ENCODE data around the gene OTUB2.

Gene OTUB2

DNA sequence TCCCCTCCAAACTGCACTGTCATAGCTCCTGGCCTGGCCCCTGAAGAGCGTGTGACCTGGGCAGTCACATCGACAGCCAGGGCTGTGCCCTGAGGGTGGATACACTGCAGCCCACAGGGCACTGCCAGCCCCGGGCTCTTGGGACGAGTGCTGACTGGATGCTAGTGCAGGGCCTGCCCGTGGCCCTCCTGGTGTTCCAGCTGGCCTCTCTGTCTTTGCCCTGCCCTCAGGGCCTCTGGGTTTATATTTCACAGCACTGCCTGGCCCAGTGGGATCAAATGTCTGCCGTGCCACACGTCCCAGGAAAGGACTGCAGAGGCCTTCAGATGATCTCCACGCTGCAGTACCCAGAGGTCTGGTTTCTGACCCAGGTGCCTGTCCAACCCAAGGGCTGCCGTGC lies 39.2 kb upstream of the OTUB2 start:
- no peak overlapping the region for H3K4me3 ChIP-seq (replicated peaks; ENCODE audit: insufficient read depth, low read length)
- no peak for DNase-seq (ENCODE audit: low read depth in 1 of 2, low spot score in 1 of 2)
- peaks cover 7% of the 10 kb centered on the region for H3K27me3 ChIP-seq (ENCODE audit: insufficient read depth, poor library complexity, severe bottlenecking)
- H3K27ac ChIP-seq (replicated peaks): no peak overlapping the region
- TF ChIP-seq SPI1 (IDR thresholded peaks at IDR 0.05; ENCODE audit: borderline replicate concordance, low read depth) (no peak), POLR2AphosphoS5 (IDR thresholded peaks at IDR 0.05; ENCODE audit: low read depth) (no peak), GABPA (IDR thresholded peaks at IDR 0.05; ENCODE audit: low read depth) (no peak)
- TF ChIP-seq, protein P1, sequence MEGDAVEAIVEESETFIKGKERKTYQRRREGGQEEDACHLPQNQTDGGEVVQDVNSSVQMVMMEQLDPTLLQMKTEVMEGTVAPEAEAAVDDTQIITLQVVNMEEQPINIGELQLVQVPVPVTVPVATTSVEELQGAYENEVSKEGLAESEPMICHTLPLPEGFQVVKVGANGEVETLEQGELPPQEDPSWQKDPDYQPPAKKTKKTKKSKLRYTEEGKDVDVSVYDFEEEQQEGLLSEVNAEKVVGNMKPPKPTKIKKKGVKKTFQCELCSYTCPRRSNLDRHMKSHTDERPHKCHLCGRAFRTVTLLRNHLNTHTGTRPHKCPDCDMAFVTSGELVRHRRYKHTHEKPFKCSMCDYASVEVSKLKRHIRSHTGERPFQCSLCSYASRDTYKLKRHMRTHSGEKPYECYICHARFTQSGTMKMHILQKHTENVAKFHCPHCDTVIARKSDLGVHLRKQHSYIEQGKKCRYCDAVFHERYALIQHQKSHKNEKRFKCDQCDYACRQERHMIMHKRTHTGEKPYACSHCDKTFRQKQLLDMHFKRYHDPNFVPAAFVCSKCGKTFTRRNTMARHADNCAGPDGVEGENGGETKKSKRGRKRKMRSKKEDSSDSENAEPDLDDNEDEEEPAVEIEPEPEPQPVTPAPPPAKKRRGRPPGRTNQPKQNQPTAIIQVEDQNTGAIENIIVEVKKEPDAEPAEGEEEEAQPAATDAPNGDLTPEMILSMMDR (IDR thresholded peaks at IDR 0.05; ENCODE audit: insufficient read depth, low read length): no peak
- TF ChIP-seq, protein P2, sequence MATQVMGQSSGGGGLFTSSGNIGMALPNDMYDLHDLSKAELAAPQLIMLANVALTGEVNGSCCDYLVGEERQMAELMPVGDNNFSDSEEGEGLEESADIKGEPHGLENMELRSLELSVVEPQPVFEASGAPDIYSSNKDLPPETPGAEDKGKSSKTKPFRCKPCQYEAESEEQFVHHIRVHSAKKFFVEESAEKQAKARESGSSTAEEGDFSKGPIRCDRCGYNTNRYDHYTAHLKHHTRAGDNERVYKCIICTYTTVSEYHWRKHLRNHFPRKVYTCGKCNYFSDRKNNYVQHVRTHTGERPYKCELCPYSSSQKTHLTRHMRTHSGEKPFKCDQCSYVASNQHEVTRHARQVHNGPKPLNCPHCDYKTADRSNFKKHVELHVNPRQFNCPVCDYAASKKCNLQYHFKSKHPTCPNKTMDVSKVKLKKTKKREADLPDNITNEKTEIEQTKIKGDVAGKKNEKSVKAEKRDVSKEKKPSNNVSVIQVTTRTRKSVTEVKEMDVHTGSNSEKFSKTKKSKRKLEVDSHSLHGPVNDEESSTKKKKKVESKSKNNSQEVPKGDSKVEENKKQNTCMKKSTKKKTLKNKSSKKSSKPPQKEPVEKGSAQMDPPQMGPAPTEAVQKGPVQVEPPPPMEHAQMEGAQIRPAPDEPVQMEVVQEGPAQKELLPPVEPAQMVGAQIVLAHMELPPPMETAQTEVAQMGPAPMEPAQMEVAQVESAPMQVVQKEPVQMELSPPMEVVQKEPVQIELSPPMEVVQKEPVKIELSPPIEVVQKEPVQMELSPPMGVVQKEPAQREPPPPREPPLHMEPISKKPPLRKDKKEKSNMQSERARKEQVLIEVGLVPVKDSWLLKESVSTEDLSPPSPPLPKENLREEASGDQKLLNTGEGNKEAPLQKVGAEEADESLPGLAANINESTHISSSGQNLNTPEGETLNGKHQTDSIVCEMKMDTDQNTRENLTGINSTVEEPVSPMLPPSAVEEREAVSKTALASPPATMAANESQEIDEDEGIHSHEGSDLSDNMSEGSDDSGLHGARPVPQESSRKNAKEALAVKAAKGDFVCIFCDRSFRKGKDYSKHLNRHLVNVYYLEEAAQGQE (IDR thresholded peaks at IDR 0.05; ENCODE audit: insufficient replicate concordance, low read depth): no peak

DNA sequence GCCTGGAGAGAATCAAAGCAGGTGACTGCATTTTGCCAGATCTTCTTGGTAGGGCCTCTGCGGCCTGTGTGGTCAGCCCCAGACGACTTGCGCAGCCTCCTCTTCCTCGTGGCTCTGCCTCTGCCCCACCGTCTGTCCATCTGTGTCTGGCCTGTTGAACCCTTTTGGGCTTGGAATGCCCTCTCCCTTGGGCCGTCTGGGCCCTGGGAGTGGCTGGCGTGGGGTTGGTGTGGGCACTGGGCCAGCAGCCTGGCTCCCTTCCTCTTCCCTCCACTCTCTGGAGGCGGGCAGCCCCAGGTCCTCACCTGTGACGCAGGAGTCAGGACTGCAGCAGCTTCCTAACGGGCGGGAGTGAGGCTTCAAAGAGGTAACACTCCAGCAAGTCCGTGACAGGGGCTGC lies 38.8 kb upstream of the OTUB2 start:
- peaks cover 9% of the 10 kb centered on the region for H3K27me3 ChIP-seq (ENCODE audit: insufficient read depth, poor library complexity, severe bottlenecking)
- no peak for TF ChIP-seq SPI1 (IDR thresholded peaks at IDR 0.05; ENCODE audit: borderline replicate concordance, low read depth)
- TF ChIP-seq POLR2AphosphoS5 (IDR thresholded peaks at IDR 0.05; ENCODE audit: low read depth): no peak
- TF ChIP-seq, protein P2 (IDR thresholded peaks at IDR 0.05; ENCODE audit: insufficient replicate concordance, low read depth): no peak
- no peak for TF ChIP-seq GABPA (IDR thresholded peaks at IDR 0.05; ENCODE audit: low read depth)
- no peak for DNase-seq (ENCODE audit: low read depth in 1 of 2, low spot score in 1 of 2)
- H3K4me3 ChIP-seq (replicated peaks; ENCODE audit: insufficient read depth, low read length): no peak overlapping the region
- H3K27ac ChIP-seq (replicated peaks): no peak overlapping the region

- no peak for DNase-seq (ENCODE audit: low read depth in 1 of 2, low spot score in 1 of 2)
- Histone ChIP-seq H3K4me3 (replicated peaks; ENCODE audit: insufficient read depth, low read length) (no peak overlapping the region), H3K27ac (replicated peaks) (no peak overlapping the region), H3K27me3 (ENCODE audit: insufficient read depth, poor library complexity, severe bottlenecking) (peaks cover 10% of the 10 kb centered on the region)
- TF ChIP-seq, protein P2 (IDR thresholded peaks at IDR 0.05; ENCODE audit: insufficient replicate concordance, low read depth): no peak
- TF ChIP-seq SPI1 (IDR thresholded peaks at IDR 0.05; ENCODE audit: borderline replicate concordance, low read depth) (no peak), POLR2AphosphoS5 (IDR thresholded peaks at IDR 0.05; ENCODE audit: low read depth) (no peak), GABPA (IDR thresholded peaks at IDR 0.05; ENCODE audit: low read depth) (no peak)
- TF ChIP-seq, protein P1 (IDR thresholded peaks at IDR 0.05; ENCODE audit: insufficient read depth, low read length): no peak
Observed at GRCh38 chr14:93987815-93988476, 38.2 kb upstream of the OTUB2 start.
